Mucosa of gallbladder (tissue), 1 donor: ENCODE results near the gene TXNDC2. TPM values are rescaled to one million over a fixed set of nuclear protein-coding genes. Genes with fewer than 3 reads are reported as not detected.
"Not testable (repeated sequence)": the region's sequence is repeated elsewhere in the genome, so short reads cannot be mapped to it uniquely, and the experiment has no call there.

ENCODE experiments used
- DNase-seq: peaks from one replicate; pipeline ENCODE4 v3.0.0-alpha.2; 2020; ENCODE audit warnings: low spot score
- total RNA-seq: library from RNA; stranded (reverse); gene quantifications from one replicate; pipeline ENCODE4 v1.2.1, GENCODE V29; 2021
- donor health status: DM: no; HTN: no; CAD: no.

The TXNDC2 gene
- total RNA-seq = not detected

DNA sequence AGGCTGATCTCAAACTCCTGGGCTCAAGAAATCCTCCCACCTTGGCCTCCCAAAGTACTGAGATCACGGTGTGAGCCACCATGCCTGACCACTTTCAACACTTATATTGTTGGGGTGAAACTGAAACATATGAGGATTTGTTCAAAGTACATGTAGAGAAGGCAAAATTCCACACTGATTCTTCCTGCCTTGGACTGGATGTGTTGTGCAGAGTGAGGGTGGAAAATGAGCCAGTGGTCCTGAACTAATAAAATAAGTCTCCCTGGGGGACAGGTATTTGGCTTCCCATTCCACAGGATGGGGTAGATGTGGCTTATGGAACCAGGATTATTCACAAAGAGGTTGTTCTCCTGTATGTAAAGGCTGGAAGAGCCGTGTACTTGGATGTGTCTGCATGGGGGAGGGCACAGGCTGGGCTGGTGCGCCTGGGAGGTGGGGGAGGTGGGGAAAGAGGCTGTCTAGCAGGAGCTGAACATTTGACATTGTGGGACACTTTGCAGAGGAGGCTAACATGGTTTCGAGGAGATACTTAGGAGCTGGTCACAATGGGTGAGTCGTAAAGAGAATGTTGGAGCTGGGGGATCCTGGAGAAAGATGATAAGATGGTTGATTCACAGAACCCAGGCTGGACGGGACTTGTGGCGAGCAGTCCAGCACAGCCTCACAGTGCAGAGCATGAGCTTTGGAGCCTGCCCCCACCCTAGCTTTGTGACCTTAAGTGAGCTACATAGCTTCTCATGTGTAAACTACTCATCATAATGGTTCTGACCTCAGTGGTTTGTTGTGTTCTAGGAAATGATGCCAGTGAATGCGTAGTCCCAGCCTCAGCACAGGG is at the start of gene TXNDC2:
TXNDC2 (plus strand) TSS at position 804 of the 835 bp plus-strand sequence. CDS start 708 bp downstream, outside the sequence.
- DNase-seq = no peak

DNA sequence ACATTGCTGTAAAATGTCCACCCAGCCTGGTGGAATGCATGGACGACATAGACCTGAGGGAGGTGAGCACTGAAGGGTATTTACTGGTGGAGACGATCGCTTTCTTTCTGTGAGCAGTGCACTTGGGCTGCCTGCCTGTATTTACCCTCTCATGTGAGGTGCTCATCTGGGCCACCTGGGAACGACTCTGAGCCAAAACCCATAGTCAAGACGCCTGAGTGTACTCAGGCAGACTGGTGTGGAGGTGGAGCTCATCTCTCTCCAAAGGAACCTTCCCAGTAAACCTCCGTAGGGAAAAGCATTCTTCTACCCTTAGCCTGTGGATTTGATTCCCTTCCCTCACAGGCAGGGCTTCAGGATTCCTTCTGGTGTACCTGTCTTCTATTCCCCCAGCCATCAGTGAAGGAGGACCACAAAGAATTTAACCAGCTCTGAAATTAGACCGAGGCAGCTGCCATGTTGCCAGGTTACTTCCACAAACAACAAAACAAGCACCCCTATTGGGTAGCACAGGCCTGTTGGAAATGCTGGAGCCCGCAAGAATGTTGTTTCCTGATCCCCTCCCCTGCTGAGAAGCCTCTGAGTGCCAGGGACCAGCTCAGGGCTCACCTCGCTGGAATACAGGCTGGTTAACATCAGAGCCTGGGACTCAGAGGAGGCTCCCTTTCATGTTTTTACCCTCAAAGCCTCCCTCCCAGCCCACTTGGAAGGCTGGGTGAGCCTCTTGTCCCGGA is 47.5 kb upstream of the TXNDC2 start:
- no peak for DNase-seq

DNA sequence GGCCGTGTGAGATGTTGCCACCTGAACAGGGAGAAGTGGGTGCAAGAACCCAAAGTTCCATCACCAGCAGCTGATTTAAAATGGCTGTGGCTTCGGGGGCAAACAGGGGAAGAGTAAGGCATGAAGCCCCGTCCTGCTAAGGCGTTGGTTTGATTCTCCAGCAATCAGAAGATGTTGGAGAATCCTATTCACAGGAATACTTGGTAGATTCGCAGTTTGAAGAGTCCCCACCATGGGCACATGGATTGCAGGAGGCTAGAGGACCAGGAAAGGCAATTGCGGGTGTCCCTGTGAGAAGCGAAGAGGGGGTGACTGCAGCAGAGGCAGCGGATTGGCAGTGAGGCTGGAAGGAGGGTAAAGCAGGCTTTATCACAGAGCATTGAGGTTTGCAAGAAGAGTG is 46.6 kb upstream of the TXNDC2 start:
- no peak for DNase-seq

DNA sequence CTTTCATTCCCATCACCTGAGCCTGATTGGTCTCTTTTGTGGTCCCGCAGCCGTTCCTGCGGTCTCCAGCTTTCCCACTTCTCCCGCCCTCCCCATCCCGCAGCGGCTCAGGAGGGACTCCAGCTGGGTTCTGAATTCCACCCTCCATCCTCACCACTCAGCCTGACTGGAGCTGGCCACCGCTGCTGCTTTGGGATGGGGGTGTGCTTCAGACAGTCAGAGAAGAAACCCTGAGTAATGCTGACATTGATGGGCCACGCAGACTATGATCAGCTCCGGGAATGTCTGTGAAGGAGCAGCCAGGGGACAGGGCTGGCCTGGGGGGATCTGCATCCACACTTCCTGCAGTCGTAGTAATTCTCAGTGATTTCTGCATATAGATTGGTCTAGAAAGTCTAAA is 45.9 kb upstream of the TXNDC2 start:
- DNase-seq = no peak

DNA sequence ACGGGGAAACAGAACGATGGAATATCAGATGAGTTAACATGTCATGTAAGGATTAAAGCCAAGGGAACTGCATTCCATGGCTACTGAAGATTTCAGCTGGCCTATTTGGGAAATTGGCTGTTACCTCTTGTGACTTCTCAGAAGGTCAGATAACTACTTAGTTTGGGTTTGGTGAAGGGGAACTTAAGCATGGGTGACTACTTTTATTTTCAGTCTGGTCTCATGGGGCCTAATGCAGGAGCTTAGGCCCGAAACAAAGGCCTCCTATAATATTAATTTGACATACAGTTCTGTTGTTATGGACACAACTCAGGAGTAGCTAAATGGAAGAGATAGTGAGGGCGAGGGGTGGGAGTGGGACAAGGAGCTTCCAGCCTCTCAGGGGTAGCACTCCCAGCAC is 44.0 kb upstream of the TXNDC2 start:
- no peak for DNase-seq

DNA sequence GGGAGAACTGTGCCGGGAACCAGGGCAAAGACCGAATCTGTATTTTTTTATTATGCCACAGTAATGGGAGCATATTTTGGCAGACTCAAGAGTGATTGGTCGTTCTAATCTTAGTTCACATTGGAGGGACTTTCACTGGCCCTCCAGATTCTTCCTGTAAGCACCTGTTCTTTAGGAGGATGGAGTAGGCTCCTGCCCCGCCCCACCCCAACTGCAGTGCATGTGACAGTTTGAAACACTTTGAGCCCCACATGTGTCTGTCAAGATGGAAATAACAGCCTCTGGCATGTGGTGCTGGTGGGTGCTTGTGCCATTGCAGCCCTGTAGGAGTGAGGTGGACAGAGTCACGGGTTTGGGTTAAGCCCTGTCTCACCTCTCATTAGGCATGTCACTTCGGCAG is 43.3 kb upstream of the TXNDC2 start:
- DNase-seq = no peak

DNA sequence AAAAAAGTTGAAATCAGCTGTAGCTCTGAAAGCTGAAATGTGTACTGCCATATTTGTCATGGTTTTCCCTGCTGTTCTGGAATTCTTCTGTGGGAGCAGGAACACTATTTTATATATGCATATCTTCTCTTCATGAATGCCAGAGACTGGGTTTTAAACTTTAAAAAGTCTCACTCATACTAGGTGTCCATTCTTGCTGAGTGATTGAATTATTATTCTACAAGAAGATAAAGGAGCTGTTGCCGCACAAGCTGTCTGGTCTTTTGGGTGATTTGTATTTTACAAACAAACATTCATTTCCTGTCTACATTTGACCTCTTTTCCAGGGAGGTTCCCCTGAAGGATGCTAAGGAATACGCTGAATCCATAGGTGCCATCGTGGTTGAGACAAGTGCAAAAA is 40.5 kb upstream of the TXNDC2 start:
- DNase-seq = no peak

DNA sequence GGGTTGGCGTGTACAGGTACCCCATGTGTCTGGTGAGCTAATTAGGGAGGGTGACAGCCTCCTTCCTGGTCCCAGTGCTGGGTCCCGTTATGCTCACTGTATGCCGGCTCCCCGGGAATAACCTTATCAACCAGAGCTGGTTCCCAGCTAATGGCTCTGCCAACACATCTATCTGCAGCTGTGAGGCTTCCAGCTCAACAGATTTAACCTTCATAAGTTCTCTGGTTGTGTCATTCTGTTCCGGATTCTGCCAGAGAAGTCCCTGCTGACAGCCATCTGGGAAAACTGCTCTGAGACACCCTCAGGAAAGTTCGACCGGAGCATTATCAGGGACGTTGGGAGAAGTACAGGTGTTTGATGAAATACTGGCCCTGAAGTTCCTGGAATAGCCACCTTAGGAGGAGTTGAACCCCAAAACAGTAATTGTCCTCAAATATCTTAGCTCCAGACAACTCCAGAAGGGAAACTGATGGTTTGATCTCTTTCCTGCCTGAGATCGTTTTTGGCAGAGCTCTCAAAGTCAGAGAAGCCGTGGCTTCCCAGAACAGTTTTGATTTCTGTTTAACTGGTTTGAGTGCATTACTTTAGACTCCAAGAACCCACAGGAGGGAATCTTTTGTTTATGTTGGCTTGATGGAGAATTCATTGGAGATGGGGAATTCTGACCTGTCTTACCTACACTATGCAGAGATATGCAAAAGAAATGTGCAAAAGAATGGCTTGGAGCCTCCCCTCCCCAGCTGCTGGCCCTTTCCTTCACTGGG is 39.4 kb upstream of the TXNDC2 start:
- no peak for DNase-seq

DNA sequence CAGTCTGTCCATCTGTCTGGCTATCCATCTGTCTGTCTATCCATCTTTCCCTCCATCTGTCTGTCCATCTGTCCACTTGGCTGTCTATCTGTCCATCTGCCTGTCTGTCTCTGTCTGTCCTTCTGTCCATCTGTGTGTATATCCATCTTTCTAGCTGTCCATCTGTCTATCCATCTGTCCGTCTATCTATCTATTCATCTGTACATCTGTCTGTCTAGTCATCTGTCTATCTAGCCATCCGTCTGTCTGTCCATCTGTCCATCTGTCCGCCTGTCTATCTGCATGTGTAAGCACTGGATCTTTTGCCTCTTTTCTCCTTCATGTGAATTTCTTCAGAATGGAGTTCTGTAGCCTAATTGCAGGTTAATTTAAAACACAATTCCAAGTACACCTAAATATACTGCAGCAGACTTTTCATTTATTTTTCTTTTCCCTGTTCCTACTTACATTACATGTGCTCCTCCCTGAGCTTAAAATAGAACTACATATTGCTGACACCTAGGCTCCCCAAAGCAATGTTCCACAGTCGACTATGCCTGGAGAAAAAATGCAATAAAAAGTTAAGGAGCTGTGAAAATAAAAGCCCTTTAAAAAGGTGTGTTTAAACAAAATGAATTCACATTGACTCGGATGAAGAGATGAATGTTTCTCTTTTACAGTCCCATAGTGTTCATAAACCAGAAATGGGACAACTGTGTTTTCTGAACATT is 37.4 kb upstream of the TXNDC2 start:
- DNase-seq = no peak

DNA sequence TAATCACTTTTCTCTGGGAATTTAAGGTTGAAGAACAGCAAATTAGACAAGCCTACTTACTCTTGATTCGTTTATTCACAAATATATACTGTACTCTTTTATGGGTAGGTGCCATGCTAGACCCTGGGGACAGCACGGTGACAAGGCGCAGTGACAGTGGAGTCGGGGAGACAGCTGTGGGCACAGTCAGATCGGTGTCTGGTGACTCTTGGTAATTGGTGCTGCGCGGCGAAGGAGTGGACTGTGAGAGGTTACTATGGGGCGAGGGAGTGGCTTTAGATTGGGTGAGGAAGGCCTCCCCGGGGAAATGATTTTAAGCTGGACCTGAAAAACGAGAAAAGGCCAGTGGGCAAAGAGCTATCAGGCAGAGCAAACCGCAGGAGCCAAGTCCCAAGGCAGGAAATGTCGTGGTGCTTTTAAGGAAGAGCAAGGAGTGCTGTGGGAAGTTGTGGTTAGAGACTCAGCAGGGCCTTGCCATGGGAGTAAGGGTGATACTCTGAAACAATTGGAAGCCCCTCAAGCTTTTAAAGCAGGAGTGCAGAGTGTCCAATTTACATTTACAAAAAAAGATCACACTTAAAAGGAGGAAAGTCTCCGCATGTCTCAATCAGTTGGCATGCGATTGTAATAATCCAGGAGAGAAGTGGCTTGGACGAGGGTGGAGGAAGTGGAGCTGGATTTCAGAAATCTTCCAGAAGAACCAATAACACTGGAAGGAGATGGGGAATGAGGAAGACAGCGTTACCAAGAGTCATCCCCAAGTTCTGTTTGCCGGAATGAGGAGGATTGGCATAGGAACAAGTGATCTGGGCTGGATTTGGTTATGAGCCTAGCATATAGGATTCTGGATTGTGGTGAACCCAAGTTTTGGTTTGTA is 36.1 kb upstream of the TXNDC2 start:
- peak; percentile 55 for DNase-seq

DNA sequence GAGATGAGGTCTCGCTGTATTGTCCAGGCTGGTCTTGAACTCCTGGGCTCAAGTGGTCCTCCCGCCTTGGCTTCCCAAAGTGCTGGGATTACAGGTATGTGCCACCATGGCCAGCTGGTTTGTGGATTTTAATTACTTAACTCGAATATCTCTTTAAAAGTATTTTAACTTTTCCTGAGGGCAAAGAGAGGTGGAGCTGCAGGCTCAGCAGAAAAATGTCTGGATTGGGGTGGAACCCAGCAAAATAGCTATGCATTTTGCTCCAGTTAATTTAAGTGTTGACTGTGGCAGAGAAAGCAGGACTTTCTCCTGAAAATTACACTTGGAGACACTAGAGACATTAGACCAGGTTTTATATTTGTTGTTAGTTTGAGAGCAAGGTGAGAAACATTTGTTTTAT is 35.5 kb upstream of the TXNDC2 start:
- no peak for DNase-seq

DNA sequence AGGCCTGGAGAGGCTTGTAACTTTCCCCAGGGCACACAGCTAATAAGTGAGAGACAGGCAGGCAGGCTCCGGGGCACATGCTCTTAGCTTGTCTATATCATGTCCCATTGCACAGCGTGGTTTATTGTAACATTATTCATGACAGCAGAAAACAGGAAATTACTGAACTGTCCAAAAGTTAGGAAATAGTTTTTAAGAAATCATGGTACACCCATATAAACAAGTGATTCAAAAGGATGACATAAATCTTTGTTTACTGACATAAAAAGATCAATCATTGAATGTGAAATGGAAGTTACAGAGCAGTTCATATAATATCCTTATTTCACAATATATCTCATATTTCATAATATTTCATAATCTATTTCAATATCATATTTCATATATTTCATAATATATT is 34.3 kb upstream of the TXNDC2 start:
- no peak for DNase-seq

DNA sequence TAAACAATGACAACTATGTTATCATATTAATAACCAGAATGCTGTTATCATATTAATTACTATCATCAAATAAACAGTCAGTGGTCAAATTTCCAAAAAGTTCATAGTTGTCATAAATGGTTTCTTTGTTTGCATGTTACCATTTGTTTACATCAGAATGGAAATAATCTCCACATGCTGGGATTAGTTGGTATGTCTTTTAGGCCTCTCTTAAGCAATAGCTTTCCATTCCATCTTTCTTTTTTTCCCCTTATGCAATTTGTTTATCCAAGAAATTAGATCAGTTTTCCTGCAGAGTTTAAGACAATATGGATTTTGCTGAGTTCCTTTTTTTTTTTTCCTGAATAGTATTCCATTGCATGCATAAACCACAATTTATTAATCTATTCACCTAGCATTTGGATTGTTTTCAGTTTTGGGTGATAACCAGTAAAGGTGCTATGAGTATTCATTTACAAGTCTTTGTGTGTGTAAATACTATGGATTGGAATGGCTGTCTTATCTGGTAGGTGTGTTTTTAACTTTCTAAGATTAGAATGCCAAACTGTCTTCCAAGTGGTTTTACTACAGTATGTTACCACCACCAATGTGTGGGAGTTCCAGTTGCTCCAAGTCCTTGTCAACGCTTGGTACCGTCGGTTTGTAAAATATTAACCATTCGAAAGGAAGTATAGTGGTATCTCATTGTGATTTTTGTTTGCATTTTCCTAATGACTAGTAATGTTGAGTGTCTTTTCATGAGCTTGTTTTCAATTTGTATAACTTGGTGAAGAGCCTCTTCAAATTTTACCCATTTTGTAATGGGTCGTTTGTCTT is 33.3 kb upstream of the TXNDC2 start:
- no peak for DNase-seq

DNA sequence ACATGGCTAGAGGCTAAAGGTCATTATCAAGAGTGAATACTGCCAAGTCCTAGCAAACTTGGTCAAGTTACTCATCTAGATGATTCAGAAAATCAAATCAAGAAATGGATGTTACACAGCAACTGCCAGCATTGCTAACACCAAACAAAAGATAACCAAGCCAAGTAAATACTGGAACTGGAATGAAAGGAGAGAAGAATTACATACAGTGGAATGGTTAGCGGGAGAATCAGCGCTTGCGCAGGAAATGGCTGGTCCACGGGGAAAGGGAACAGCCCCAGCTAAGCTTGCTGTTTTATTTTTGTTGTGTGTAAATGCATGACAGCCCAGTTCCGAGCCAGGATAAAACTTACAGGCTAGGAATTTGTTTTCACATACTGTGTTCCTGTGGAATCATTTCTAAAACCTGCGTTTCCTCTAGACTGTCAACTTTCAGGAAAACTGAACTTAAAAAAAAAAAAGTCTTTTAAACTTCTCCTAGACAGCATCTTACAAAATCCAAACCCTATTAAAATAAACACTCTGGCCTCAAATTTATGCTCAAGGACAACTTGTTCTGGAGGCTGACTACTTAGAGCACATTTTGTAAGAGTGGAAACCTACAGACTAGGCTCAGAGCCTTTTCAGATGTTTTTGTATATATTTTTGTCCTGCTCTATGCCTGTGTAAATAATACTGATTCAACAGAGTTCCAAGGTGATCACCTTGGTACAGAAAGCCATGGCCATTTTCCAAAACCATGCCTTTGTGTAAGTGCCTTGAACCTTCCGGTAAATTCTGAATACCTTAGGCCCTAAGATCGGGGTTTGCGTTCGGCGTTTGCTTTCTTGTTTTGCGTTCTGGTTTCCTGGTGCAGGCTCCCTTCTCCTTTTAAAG is 30.7 kb upstream of the TXNDC2 start:
- peak; percentile 53 for DNase-seq

DNA sequence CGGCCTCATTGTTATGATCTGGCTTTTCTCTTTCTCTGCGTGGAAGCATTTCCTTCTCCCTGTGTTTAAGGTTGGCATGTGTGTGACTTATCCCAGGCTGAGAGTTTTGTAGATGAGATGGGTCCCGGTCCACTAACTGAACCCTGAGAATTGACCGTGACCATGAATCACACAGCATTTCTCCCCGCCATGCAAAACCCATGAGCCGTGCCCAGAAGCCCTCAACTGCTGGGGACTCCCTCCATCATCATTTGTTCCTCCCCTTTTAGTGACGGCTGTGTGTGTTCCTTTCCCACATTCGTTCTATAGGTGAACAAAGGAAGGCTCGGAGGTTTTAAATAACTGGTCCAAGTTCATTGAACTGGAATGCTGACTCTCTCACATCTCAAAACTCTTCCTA is 30.1 kb upstream of the TXNDC2 start:
- DNase-seq = no peak

DNA sequence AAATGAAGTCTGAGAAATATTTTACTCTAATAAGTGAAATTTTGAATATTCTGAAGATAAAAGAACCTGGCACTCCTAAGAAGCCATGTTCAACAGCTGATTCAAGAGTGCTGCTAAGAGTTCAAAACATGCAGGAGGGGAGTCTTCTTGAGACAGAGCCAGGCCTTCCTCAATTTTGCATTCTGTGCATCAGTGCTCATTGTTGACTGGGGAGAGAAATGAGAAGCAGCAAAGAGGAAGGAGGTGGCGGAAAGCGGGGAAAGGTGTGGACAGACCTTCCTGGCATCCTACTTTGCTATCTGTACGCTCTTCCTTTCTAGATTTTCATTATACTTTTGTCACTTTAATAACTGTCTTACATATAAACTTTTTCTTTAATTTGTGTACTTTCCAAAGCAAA is 29.7 kb upstream of the TXNDC2 start:
- DNase-seq = no peak

DNA sequence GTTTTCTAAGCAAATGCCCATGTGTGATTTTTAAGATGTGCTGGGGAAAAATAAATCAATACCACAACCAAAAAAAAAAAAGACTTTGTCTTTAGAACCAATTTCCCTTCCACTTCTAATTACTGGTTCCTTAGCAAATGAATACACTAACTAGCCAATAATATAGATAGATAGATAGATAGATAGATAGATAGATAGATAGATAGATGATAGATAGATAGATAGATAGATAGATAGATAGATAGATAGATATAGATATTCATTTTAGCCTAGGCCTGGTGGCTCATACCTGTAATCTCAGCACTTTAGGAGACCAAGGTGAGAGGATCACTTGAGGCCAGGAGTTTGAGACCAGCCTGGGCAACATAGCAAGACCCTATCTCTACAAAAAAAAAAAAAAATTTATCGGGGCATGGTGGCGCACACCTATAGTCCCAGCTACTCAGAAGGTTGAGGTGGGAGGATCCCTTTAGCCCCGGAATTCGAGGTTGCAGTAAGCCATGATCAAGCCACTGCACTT is 28.2 kb upstream of the TXNDC2 start:
- not testable (repeated sequence) for DNase-seq

DNA sequence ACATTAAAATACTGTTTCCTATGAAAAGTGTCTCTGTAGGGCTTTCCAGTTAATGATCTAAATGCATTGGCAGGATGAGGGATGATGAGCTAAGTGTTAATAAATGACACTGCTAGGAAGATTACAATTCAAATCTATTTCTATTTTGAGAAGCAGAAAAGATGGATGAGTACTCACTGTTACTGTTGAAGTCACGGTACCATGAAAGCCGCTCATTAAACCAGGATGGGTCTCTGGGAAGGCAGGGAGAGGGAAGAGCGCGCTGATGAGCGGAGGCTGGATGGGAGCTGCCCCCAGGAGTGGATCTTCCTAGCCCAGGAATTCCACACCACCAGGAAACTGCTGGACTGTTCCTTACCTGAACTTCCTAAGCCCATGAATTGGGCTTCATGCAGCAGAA is 27.1 kb upstream of the TXNDC2 start:
- no peak for DNase-seq

DNA sequence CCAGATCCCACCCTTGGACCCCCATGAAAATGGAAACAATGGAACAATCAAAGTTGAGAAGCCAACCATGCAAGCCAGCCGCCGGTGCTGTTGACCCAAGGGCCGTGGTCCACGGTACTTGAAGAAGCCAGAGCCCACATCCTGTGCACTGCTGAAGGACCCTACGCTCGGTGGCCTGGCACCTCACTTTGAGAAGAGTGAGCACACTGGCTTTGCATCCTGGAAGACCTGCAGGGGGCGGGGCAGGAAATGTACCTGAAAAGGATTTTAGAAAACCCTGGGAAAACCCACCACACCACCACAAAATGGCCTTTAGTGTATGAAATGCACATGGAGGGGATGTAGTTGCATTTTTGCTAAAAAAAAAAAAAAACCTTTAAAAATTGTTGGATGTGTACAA is 26.5 kb upstream of the TXNDC2 start:
- no peak for DNase-seq
